ENCODE measurements around the gene CD53. TPM values are rescaled to one million over a fixed set of nuclear protein-coding genes. Genes with fewer than 3 reads are reported as not detected.

The CD53 gene
- total and polyA plus RNA-seq, 9 of the 15 experiments (the other 6 are each of a cell fraction or from before 2014, with no cell fraction given), result 63.5 to 220 (median 131) TPM

GRCh38 chr1:110879758-110880606 lies 7.0 kb downstream of the CD53 start (continued):
- TF ChIP-seq KLF10 (CRISPR knock-in tag; IDR thresholded peaks at IDR 0.05), result no peak
- TF ChIP-seq NFATC3 (IDR thresholded peaks at IDR 0.05), result no peak
- TF ChIP-seq PHTF2 (CRISPR knock-in tag; IDR thresholded peaks at IDR 0.05), result no peak
- TF ChIP-seq ZNF408 (CRISPR knock-in tag; IDR thresholded peaks at IDR 0.05; ENCODE audit: low read depth), result no peak
- TF ChIP-seq PRDM10 (IDR thresholded peaks at IDR 0.05; ENCODE audit: partially characterized antibody), result peak; percentile 70
- no peak for TF ChIP-seq NR0B1 (IDR thresholded peaks at IDR 0.05; ENCODE audit: partially characterized antibody)
- no peak for TF ChIP-seq CCNT2 (IDR thresholded peaks at IDR 0.05; ENCODE audit: borderline replicate concordance, extremely low read depth, insufficient read length, low read depth, low read length)
- TF ChIP-seq ARID3B (CRISPR knock-in tag; IDR thresholded peaks at IDR 0.05; ENCODE audit: borderline replicate concordance), result no peak
- peak; percentile 52; the same call in 1 of the 2 replicates for TF ChIP-seq ZNF764 (CRISPR knock-in tag; IDR thresholded peaks at IDR 0.05; ENCODE audit: low read depth)
- TF ChIP-seq BRD4 (IDR thresholded peaks at IDR 0.05), result peak; percentile 13
- TF ChIP-seq CUX1 (CRISPR knock-in tag; IDR thresholded peaks at IDR 0.05), result peak; percentile 90
- no peak for TF ChIP-seq NFXL1 (CRISPR knock-in tag; IDR thresholded peaks at IDR 0.05)
- no peak for TF ChIP-seq MCM7 (IDR thresholded peaks at IDR 0.05)

Data from K562 (cell line).